OCI-LY3 (cell line): Measurements from ENCODE around the gene LAMC3.

Experiments used
- CTCF ChIP-seq: fragments of 200-600, 300-600 bp; sonication (generic); IDR thresholded peaks from 2 replicates; pipeline ENCODE4 v1.5.1; 2014; ENCODE audit warnings: antibody characterized with exemption, low read length, low read depth
- EZH2phosphoT487 ChIP-seq: fragments of 200-600 bp; shearing (Covaris generic); IDR thresholded peaks from 2 replicates; pipeline ENCODE4 v1.6.1; 2018; ENCODE audit warnings: antibody characterized with exemption, mixed run types, low read depth

- TF ChIP-seq CTCF: no peak
- no peak for TF ChIP-seq EZH2phosphoT487
Measured at GRCh38 chr9:130983359-130983670, 25.7 kb upstream of the LAMC3 start.
